ENCODE results near the gene TET2.

- TF ChIP-seq CTCF (IDR thresholded peaks at IDR 0.05) (no peak), POLR2A (IDR thresholded peaks at IDR 0.05) (no peak)
Measured at GRCh38 chr4:105208561-105208960, 61.9 kb downstream of the TET2 start.
